Activated naive CD4-positive, alpha-beta T cell treated with anti-CD3 and anti-CD28 coated beads, Interleukin-2, amount 50 U/mL, for 72 hours (primary cell): ENCODE measurements around the gene NFILZ. TPM values are rescaled to one million over a fixed set of nuclear protein-coding genes. Genes with fewer than 3 reads are reported as not detected.

Source experiments
- ATAC-seq, 2 donors: fragments of 150-1000 bp; cut with Tn5 transposase; 2 replicates each; pipeline ENCODE4 v1.10.0; 2021; ENCODE audit warnings: mild to moderate bottlenecking in 2 of 2, moderate library complexity in 2 of 2
- DNase-seq, 2 donors: peaks; one replicate each; pipeline ENCODE4 v3.0.0; 2021 to 2022; ENCODE audit warnings: low spot score in 2 of 2
- H3K27ac Mint-ChIP-seq, 2 donors: one replicate each; pipeline ENCODE4 v1.8.0; 2022; ENCODE audit warnings: mild to moderate bottlenecking in 2 of 2, mixed read lengths in 2 of 2
- H3K36me3 Mint-ChIP-seq, 2 donors: one replicate each; pipeline ENCODE4 v1.8.0; 2022; ENCODE audit warnings: mixed read lengths in 2 of 2
- H3K9me3 Mint-ChIP-seq, 2 donors: one replicate each; pipeline ENCODE4 v1.8.0; 2022; ENCODE audit warnings: mixed read lengths in 2 of 2
- total RNA-seq, 2 donors: library from RNA; stranded (reverse); gene quantifications; one replicate each; pipeline ENCODE4 v1.2.3, GENCODE V29; 2022

Gene NFILZ
- not detected for total RNA-seq

- no peaks in the 10 kb centered on the region for H3K9me3 Mint-ChIP-seq
- H3K27ac Mint-ChIP-seq, result peak within 1 kb of the TSS in 1 of 2 donors; percentile 7
- ATAC-seq, result no peak
- no peaks in the 10 kb centered on the region for H3K36me3 Mint-ChIP-seq
- no peak for DNase-seq
Measured at GRCh38 chr19:8629996-8630683, at the start of gene NFILZ. TSS of gene NFILZ (plus strand) at chr19:8630633. CDS start at chr19:8676766, 46,133 bp downstream.

GRCh38 chr19:8580710-8581281 lies 49.6 kb upstream of the NFILZ start:
- ATAC-seq, result peak; percentile 77 to 78
- H3K27ac Mint-ChIP-seq, result no peak overlapping the region
- no peaks in the 10 kb centered on the region for H3K36me3 Mint-ChIP-seq
- peak; percentile 88 to 92 for DNase-seq
- no peaks in the 10 kb centered on the region for H3K9me3 Mint-ChIP-seq

- H3K27ac Mint-ChIP-seq, result no peak overlapping the region
- no peaks in the 10 kb centered on the region for H3K9me3 Mint-ChIP-seq
- DNase-seq (no peak), ATAC-seq (no peak)
- H3K36me3 Mint-ChIP-seq, result no peaks in the 10 kb centered on the region
Measured at GRCh38 chr19:8584965-8585893, 45.2 kb upstream of the NFILZ start.

- H3K27ac Mint-ChIP-seq, result no peak overlapping the region
- ATAC-seq (peak; percentile 36 to 48), DNase-seq (peak in 1 of 2 donors; percentile 60)
- H3K9me3 Mint-ChIP-seq, result no peaks in the 10 kb centered on the region
- no peaks in the 10 kb centered on the region for H3K36me3 Mint-ChIP-seq
Measured at GRCh38 chr19:8585894-8586750, 44.3 kb upstream of the NFILZ start.

- no peak overlapping the region for H3K27ac Mint-ChIP-seq
- peaks cover 0 to 22% of the 10 kb centered on the region in 2 donors for H3K36me3 Mint-ChIP-seq
- ATAC-seq, result no peak
- no peak for DNase-seq
- H3K9me3 Mint-ChIP-seq, result peaks cover 3 to 14% of the 10 kb centered on the region in 2 donors
Measured at GRCh38 chr19:8589177-8589714, 41.2 kb upstream of the NFILZ start.

- peak; percentile 83 to 90 for ATAC-seq
- H3K36me3 Mint-ChIP-seq, result peaks cover 0 to 34% of the 10 kb centered on the region in 2 donors
Measured at GRCh38 chr19:8592231-8593009, 38.0 kb upstream of the NFILZ start.

GRCh38 chr19:8593931-8594330 lies 36.5 kb upstream of the NFILZ start:
- peaks cover 3 to 18% of the 10 kb centered on the region in 2 donors for H3K9me3 Mint-ChIP-seq

More at GRCh38 chr19:8592231-8593009, 38.0 kb upstream of the NFILZ start:
- Mint-ChIP-seq H3K9me3 (peaks cover 3 to 18% of the 10 kb centered on the region in 2 donors), H3K27ac (peak overlapping the region; percentile 15 to 52)
- peak; percentile 90 for DNase-seq

GRCh38 chr19:8595651-8596050 lies 34.8 kb upstream of the NFILZ start:
- DNase-seq (no peak), ATAC-seq (no peak)
- Mint-ChIP-seq H3K9me3 (peaks cover 3 to 18% of the 10 kb centered on the region in 2 donors), H3K27ac (no peak overlapping the region), H3K36me3 (peaks cover 0 to 34% of the 10 kb centered on the region in 2 donors)

More at GRCh38 chr19:8593931-8594330, 36.5 kb upstream of the NFILZ start:
- Mint-ChIP-seq H3K27ac (no peak overlapping the region), H3K36me3 (peaks cover 0 to 34% of the 10 kb centered on the region in 2 donors)
- no peak for DNase-seq
- ATAC-seq, result no peak

GRCh38 chr19:8596168-8596567 lies 34.3 kb upstream of the NFILZ start:
- Mint-ChIP-seq H3K27ac (no peak overlapping the region), H3K9me3 (peaks cover 3 to 18% of the 10 kb centered on the region in 2 donors), H3K36me3 (peaks cover 0 to 34% of the 10 kb centered on the region in 2 donors)
- DNase-seq (no peak), ATAC-seq (no peak)

GRCh38 chr19:8600064-8600463 lies 30.4 kb upstream of the NFILZ start:
- no peak for ATAC-seq
- peaks cover 10 to 11% of the 10 kb centered on the region in 2 donors for H3K36me3 Mint-ChIP-seq
- no peak for DNase-seq
- no peaks in the 10 kb centered on the region for H3K9me3 Mint-ChIP-seq
- no peak overlapping the region for H3K27ac Mint-ChIP-seq

- Mint-ChIP-seq H3K36me3 (peaks cover 10 to 19% of the 10 kb centered on the region in 2 donors), H3K27ac (peak overlapping the region in 1 of 2 donors; percentile 74), H3K9me3 (no peaks in the 10 kb centered on the region)
- ATAC-seq (no peak), DNase-seq (no peak)
Measured at GRCh38 chr19:8600816-8601215, 29.6 kb upstream of the NFILZ start.

- Mint-ChIP-seq H3K36me3 (peaks cover 10 to 21% of the 10 kb centered on the region in 2 donors), H3K27ac (no peak overlapping the region), H3K9me3 (no peaks in the 10 kb centered on the region)
- no peak for DNase-seq
- no peak for ATAC-seq
Measured at GRCh38 chr19:8601796-8602195, 28.6 kb upstream of the NFILZ start.

- Mint-ChIP-seq H3K9me3 (no peaks in the 10 kb centered on the region), H3K27ac (no peak overlapping the region), H3K36me3 (peaks cover 17 to 37% of the 10 kb centered on the region in 2 donors)
- DNase-seq (no peak), ATAC-seq (no peak)
Measured at GRCh38 chr19:8605514-8605913, 24.9 kb upstream of the NFILZ start.

GRCh38 chr19:8607386-8607785 lies 23.0 kb upstream of the NFILZ start:
- DNase-seq (no peak), ATAC-seq (no peak)
- Mint-ChIP-seq H3K9me3 (no peaks in the 10 kb centered on the region), H3K27ac (no peak overlapping the region), H3K36me3 (peaks cover 12 to 37% of the 10 kb centered on the region in 2 donors)

- H3K9me3 Mint-ChIP-seq, result no peaks in the 10 kb centered on the region
- peak overlapping the region in 1 of 2 donors; percentile 1 for H3K27ac Mint-ChIP-seq
- no peak for ATAC-seq
- peaks cover 12 to 37% of the 10 kb centered on the region in 2 donors for H3K36me3 Mint-ChIP-seq
- DNase-seq, result no peak
Measured at GRCh38 chr19:8608941-8609278, 21.5 kb upstream of the NFILZ start.
